Stomach (tissue), 4 donors: ENCODE results near the gene RAMACL.

Source experiments
- CTCF ChIP-seq, 7 experiments: fragments of 450-650 bp in 4 of 7; fragments of 200-600 bp in 3 of 7; sonication (generic) in 3 of 7; IDR thresholded peaks; one replicate each; pipeline ENCODE4 v1.5.1; 2016 to 2019; ENCODE audit warnings: antibody characterized with exemption in 7 of 7, control low read depth in 2 of 7, mild to moderate bottlenecking in 1 of 7
- POLR2AphosphoS5 ChIP-seq, 3 donors: sonication (generic); formaldehyde crosslinking; IDR thresholded peaks; one replicate each; pipeline ENCODE4 v1.6.1; 2016; ENCODE audit warnings: antibody characterized with exemption in 3 of 3

GRCh38 chr6:166627875-166628801 lies 41.7 kb upstream of the RAMACL start:
- no peak for TF ChIP-seq CTCF (IDR thresholded peaks at IDR 0.05)
- no peak for TF ChIP-seq POLR2AphosphoS5 (IDR thresholded peaks at IDR 0.05)
